ENCODE results near the gene B9D2.

Gene B9D2

DNA sequence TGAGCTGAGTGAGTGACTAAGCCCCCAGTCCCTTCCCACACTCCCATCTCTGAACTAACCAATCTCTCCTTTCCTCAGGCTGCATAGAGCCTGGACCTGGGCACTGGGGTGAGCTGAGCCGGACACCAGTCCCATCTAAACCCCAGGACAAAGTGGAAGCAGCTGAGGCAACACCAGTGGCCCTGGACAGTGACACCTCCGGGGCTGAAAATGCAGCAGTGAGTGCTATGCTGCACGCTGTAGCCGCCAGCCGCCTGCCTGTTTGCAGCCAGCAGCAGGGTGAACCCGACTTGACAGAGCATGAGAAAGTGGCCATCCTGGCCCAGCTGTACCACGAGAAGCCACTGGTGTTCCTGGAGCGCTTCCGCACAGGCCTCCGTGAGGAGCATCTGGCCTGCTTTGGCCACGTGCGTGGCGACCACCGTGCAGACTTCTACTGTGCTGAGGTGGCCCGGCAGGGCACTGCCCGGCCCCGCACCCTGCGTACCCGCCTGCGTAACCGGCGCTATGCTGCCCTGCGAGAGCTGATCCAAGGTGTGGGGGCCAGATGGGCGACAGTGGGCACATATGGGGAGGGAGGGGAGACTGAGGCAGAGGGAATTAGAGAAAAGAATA is 47.5 kb downstream of the B9D2 start:
- POLR2A ChIA-PET: interaction anchor here (1.4 kb wide), 1 partner anchor 30 kb away, joined by 3 read pairs; no protein-coding TSS in a partner anchor
- TF ChIP-seq ZNF600 (tag by site-specific recombination; IDR thresholded peaks at IDR 0.05) (no peak), ZNF660 (tag by site-specific recombination; IDR thresholded peaks at IDR 0.05) (no peak), ZBTB20 (tag by site-specific recombination; IDR thresholded peaks at IDR 0.05) (no peak), ZNF776 (tag by site-specific recombination; IDR thresholded peaks at IDR 0.05; ENCODE audit: borderline replicate concordance) (no peak), ZNF48 (tag by site-specific recombination; IDR thresholded peaks at IDR 0.05) (no peak), ZNF843 (tag by site-specific recombination; IDR thresholded peaks at IDR 0.05) (no peak), ZNF114 (tag by site-specific recombination; IDR thresholded peaks at IDR 0.05) (no peak), ZNF341 (tag by site-specific recombination; IDR thresholded peaks at IDR 0.05; ENCODE audit: low read depth) (no peak), ZNF302 (tag by site-specific recombination; IDR thresholded peaks at IDR 0.05; ENCODE audit: low read depth) (no peak), ZNF37A (tag by site-specific recombination; IDR thresholded peaks at IDR 0.05) (no peak), ZNF549 (tag by site-specific recombination; IDR thresholded peaks at IDR 0.05) (no peak), ZNF76 (tag by site-specific recombination; IDR thresholded peaks at IDR 0.05; ENCODE audit: borderline replicate concordance, low read depth) (no peak)
- TF ChIP-seq, protein P1, sequence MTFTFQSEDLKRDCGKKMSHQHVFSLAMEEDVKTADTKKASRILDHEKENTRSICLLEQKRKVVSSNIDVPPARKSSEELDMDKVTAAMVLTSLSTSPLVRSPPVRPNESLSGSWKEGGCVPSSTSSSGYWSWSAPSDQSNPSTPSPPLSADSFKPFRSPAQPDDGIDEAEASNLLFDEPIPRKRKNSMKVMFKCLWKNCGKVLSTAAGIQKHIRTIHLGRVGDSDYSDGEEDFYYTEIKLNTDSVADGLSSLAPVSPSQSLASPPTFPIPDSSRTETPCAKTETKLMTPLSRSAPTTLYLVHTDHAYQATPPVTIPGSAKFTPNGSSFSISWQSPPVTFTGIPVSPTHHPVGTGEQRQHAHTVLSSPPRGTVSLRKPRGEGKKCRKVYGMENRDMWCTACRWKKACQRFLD (tag by site-specific recombination; IDR thresholded peaks at IDR 0.05): no peak
- TF ChIP-seq, protein P2, sequence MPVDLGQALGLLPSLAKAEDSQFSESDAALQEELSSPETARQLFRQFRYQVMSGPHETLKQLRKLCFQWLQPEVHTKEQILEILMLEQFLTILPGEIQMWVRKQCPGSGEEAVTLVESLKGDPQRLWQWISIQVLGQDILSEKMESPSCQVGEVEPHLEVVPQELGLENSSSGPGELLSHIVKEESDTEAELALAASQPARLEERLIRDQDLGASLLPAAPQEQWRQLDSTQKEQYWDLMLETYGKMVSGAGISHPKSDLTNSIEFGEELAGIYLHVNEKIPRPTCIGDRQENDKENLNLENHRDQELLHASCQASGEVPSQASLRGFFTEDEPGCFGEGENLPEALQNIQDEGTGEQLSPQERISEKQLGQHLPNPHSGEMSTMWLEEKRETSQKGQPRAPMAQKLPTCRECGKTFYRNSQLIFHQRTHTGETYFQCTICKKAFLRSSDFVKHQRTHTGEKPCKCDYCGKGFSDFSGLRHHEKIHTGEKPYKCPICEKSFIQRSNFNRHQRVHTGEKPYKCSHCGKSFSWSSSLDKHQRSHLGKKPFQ (tag by site-specific recombination; IDR thresholded peaks at IDR 0.05): no peak
- TF ChIP-seq, protein P3, sequence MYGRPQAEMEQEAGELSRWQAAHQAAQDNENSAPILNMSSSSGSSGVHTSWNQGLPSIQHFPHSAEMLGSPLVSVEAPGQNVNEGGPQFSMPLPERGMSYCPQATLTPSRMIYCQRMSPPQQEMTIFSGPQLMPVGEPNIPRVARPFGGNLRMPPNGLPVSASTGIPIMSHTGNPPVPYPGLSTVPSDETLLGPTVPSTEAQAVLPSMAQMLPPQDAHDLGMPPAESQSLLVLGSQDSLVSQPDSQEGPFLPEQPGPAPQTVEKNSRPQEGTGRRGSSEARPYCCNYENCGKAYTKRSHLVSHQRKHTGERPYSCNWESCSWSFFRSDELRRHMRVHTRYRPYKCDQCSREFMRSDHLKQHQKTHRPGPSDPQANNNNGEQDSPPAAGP (tag by site-specific recombination; IDR thresholded peaks at IDR 0.05): no peak
- TF ChIP-seq, protein P4, sequence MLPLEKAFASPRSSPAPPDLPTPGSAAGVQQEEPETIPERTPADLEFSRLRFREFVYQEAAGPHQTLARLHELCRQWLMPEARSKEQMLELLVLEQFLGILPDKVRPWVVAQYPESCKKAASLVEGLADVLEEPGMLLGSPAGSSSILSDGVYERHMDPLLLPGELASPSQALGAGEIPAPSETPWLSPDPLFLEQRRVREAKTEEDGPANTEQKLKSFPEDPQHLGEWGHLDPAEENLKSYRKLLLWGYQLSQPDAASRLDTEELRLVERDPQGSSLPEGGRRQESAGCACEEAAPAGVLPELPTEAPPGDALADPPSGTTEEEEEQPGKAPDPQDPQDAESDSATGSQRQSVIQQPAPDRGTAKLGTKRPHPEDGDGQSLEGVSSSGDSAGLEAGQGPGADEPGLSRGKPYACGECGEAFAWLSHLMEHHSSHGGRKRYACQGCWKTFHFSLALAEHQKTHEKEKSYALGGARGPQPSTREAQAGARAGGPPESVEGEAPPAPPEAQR (tag by site-specific recombination; IDR thresholded peaks at IDR 0.05): no peak
- Histone ChIP-seq H3K36me3 (ENCODE audit: control insufficient read depth in 2 of 2, insufficient read depth in 1 of 2, low read length in 2 of 2) (peaks cover 69 to 82% of the 10 kb centered on the region in 2 experiments), H3K27ac (ENCODE audit: extremely low read depth, low read depth, low read length) (no peak overlapping the region; the same call in 1 of the 2 replicates), H3K9me3 (ENCODE audit: control insufficient read depth, insufficient read depth, low read depth, low read length) (no peaks in the 10 kb centered on the region), H3K4me1 (ENCODE audit: control insufficient read depth, insufficient read depth, low read length) (peaks cover 3% of the 10 kb centered on the region; the same call in 1 of the 2 replicates), H3K4me3 (ENCODE audit: low read depth, low read length) (no peak overlapping the region)
- CTCF ChIA-PET: interaction anchor here (1.2 kb wide), 1 partner anchor 48 kb away, joined by 5 read pairs; the partner anchor contains the start of gene B9D2

DNA sequence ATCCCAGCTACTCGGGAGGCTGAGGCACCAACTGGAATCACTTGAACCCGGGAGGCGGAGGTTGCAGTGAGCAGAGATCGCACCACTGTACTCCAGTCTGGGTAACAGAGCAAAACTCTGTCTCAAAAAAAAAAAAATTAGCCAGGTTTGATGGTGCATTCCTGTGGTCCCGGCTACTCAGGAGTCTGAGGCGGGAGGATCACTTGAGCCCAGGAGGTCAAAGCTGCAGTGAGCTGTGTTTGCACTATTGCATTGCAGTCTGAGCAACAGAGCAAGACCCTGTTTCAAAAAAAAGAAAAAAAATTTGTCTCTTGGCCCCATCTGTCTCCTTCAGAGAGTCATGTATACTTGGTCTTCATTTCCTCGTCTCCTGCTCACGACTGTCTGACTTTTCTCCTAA is 52.3 kb downstream of the B9D2 start:
- Histone ChIP-seq H3K27ac (ENCODE audit: extremely low read depth, low read depth, low read length) (0 out of 2 replicates have a peak overlapping the region, but pooled peaks have one; percentile 98), H3K36me3 (ENCODE audit: control insufficient read depth in 2 of 2, insufficient read depth in 1 of 2, low read length in 2 of 2) (peaks cover 54 to 64% of the 10 kb centered on the region in 2 experiments), H3K9me3 (ENCODE audit: control insufficient read depth, insufficient read depth, low read depth, low read length) (no peaks in the 10 kb centered on the region), H3K4me1 (ENCODE audit: control insufficient read depth, insufficient read depth, low read length) (peaks cover 20% of the 10 kb centered on the region), H3K4me3 (ENCODE audit: low read depth, low read length) (no peak overlapping the region)
- CTCF ChIA-PET: interaction anchor here (0.9 to 1.9 kb wide), 5 partner anchors 13 to 252 kb away, joined by 3 to 6 read pairs (median 4); no protein-coding TSS in a partner anchor
- POLR2A ChIA-PET: interaction anchor here (1.0 to 2.1 kb wide), 4 partner anchors 13 to 117 kb away, joined by 3 to 9 read pairs (median 6); partner anchors contain the start of gene B9D2
- no peak for TF ChIP-seq SP3 (tag by site-specific recombination; IDR thresholded peaks at IDR 0.05)
- TF ChIP-seq ZNF707 (tag by site-specific recombination; IDR thresholded peaks at IDR 0.05): no peak
- no peak for TF ChIP-seq ZNF521 (tag by site-specific recombination; IDR thresholded peaks at IDR 0.05)
- TF ChIP-seq, protein P5, sequence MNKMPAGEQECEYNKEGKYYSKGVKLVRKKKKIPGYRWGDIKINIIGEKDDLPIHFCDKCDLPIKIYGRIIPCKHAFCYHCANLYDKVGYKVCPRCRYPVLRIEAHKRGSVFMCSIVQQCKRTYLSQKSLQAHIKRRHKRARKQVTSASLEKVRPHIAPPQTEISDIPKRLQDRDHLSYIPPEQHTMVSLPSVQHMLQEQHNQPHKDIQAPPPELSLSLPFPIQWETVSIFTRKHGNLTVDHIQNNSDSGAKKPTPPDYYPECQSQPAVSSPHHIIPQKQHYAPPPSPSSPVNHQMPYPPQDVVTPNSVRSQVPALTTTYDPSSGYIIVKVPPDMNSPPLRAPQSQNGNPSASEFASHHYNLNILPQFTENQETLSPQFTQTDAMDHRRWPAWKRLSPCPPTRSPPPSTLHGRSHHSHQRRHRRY (tag by site-specific recombination; IDR thresholded peaks at IDR 0.05): no peak
- TF ChIP-seq ZNF2 (tag by site-specific recombination; IDR thresholded peaks at IDR 0.05): no peak
- no peak for TF ChIP-seq RBAK (tag by site-specific recombination; IDR thresholded peaks at IDR 0.05)
- no peak for TF ChIP-seq ZFP3 (tag by site-specific recombination; IDR thresholded peaks at IDR 0.05; ENCODE audit: low read depth)
- no peak for TF ChIP-seq ZNF433 (tag by site-specific recombination; IDR thresholded peaks at IDR 0.05; ENCODE audit: low read depth)
- TF ChIP-seq ZFP41 (tag by site-specific recombination; IDR thresholded peaks at IDR 0.05; ENCODE audit: borderline replicate concordance): no peak
- no peak for TF ChIP-seq GLI2 (tag by site-specific recombination; IDR thresholded peaks at IDR 0.05; ENCODE audit: borderline replicate concordance, low read depth)
- no peak for TF ChIP-seq ZNF19 (tag by site-specific recombination; IDR thresholded peaks at IDR 0.05; ENCODE audit: low read depth)
- TF ChIP-seq ZNF37A (tag by site-specific recombination; IDR thresholded peaks at IDR 0.05): no peak
- no peak for TF ChIP-seq ZFHX2 (tag by site-specific recombination; conservative IDR thresholded peaks at IDR 0.05)
